Colonic mucosa (tissue), 4 donors: Measurements from ENCODE around the gene MINK1. TPM values are rescaled to one million over a fixed set of nuclear protein-coding genes. Genes with fewer than 3 reads are reported as not detected.
"Not testable (repeated sequence)": the region's sequence is repeated elsewhere in the genome, so short reads cannot be mapped to it uniquely, and the experiment has no call there.

Experiments used
- DNase-seq: peaks from one replicate; pipeline ENCODE4 v3.0.0-alpha.2; 2020
- H3K27ac ChIP-seq: fragments of 200-600 bp; one replicate; pipeline ENCODE4 v1.8.0; 2021
- H3K27me3 ChIP-seq: fragments of 200-600 bp; one replicate; pipeline ENCODE4 v1.8.0; 2021
- H3K36me3 ChIP-seq: fragments of 200-600 bp; one replicate; pipeline ENCODE4 v1.8.0; 2021
- H3K4me1 ChIP-seq: fragments of 200-600 bp; one replicate; pipeline ENCODE4 v1.8.0; 2021; ENCODE audit warnings: mild to moderate bottlenecking
- H3K4me3 ChIP-seq: fragments of 200-600 bp; one replicate; pipeline ENCODE4 v1.8.0; 2021
- H3K9ac ChIP-seq, 2 donors: one replicate each; pipeline ENCODE4 v1.7.0; 2013; ENCODE audit warnings: control low read depth in 2 of 2, low read depth in 2 of 2, low read length in 2 of 2
- H3K9me3 ChIP-seq: fragments of 200-600 bp; one replicate; pipeline ENCODE4 v1.8.0; 2021
- intact Hi-C: fragments of 100-400 bp; cut with DNase I; formaldehyde crosslinking; loops from one replicate; pipeline ENCODE4 v1.14.1; 2022
- total RNA-seq, 2 donors: library from RNA; stranded (reverse); fragmentation: NEBNext Ultra II Directional in 1 of 2; extraction: Animal tissue kit (Norgen Biotek cat#: 25700) in 1 of 2; gene quantifications; one replicate each; pipeline ENCODE4 v1.2.1, GENCODE V29; 2021
- TF ChIP-seq, protein P1 (sequence below): fragments of 200-600 bp; IDR thresholded peaks from one replicate; pipeline ENCODE4 v1.8.0; 2022; ENCODE audit warnings: antibody characterized with exemption, mild to moderate bottlenecking
- donor health status: healthy.
- donor health status: DM: no; HTN: no; CAD: no.
- donor health status: DM: no; HTN: no; CAD: no.

The MINK1 gene
- total RNA-seq, 2 donors from 2014 or later = 172 to 215 TPM

DNA sequence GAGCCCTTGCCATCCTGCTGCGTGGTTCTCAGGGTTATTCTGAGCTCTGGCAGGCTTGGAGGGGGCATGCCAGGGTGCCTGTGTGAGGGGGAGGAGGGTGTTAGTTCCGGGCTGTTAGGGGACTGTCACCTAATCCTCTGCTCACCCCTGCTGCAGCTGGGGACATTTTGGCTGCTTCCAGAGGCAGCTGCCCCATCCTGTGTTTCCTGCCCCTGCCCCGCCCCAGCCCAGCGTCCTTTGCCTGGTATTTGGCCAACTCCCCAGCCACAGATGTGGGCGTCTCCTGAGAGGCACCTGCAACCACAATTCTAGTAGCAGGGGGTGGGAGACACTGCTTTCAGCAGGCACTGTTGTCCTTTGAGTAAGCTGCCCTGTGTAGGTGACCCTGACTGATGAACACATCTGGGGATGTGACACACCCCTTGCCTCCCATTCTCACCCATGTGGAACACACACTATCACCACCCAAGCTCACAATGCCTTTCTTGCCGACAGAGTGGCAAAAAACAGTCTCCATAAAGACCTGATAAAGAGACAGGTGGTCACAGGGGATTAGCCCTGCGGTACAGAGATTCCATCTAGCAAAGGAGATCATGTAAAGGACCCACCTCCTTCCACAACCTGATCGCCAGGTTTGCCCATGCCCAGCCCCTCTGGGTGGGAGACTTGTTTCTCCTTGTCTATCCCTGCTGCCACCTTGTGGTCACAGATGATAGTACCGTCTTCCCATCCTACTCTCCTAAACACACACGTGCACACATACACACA is 70.1 kb downstream of the MINK1 start, which contains the start of gene CHRNE:
CHRNE (minus strand) TSS at position 48 of the 768 bp plus-strand sequence; CDS start at position 13, 35 bp downstream.
- Histone ChIP-seq H3K4me3 (no peak within 1 kb of the TSS), H3K36me3 (no peaks in the 10 kb centered on the region), H3K27ac (no peak within 1 kb of the TSS), H3K27me3 (peaks cover 3% of the 10 kb centered on the region), H3K9me3 (no peaks in the 10 kb centered on the region), H3K4me1 (peaks cover 14% of the 10 kb centered on the region), H3K9ac (peak within 1 kb of the TSS in 1 of 2 donors; percentile 40)
- intact Hi-C loops = loop anchor here (5.0 kb wide), 1 partner anchor 69 kb away; no protein-coding TSS in a partner anchor
- DNase-seq = peak; percentile 92
- TF ChIP-seq, protein P1, sequence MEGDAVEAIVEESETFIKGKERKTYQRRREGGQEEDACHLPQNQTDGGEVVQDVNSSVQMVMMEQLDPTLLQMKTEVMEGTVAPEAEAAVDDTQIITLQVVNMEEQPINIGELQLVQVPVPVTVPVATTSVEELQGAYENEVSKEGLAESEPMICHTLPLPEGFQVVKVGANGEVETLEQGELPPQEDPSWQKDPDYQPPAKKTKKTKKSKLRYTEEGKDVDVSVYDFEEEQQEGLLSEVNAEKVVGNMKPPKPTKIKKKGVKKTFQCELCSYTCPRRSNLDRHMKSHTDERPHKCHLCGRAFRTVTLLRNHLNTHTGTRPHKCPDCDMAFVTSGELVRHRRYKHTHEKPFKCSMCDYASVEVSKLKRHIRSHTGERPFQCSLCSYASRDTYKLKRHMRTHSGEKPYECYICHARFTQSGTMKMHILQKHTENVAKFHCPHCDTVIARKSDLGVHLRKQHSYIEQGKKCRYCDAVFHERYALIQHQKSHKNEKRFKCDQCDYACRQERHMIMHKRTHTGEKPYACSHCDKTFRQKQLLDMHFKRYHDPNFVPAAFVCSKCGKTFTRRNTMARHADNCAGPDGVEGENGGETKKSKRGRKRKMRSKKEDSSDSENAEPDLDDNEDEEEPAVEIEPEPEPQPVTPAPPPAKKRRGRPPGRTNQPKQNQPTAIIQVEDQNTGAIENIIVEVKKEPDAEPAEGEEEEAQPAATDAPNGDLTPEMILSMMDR = peak; percentile 67

GRCh38 chr17:4906642-4907041 is 73.5 kb downstream of the MINK1 start:
- H3K4me1 ChIP-seq, H3K27ac ChIP-seq, H3K27me3 ChIP-seq, H3K4me3 ChIP-seq, intact Hi-C loops, H3K9ac ChIP-seq, DNase-seq, H3K36me3 ChIP-seq, H3K9me3 ChIP-seq: not testable (repeated sequence)

DNA sequence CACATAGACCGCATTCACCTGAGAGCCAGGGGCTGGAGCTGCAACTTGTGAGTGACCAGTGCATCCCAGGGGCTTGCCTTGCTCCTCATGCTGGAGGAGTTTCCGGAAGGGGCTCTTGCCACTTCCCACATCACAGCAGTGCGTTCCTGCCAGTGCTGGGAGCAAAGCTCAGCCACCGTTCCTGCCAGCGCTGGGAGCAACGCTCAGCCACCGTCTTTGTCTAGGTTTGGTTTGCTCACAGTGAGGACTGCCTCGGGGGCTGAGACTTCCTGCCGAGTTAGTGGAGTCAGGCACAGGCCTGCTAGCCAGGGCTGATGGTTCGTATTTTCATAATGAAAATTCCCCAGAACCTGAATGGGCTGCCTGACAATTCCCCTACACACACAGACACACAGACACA is 75.2 kb downstream of the MINK1 start:
- Histone ChIP-seq H3K4me3 (no peak overlapping the region), H3K4me1 (no peaks in the 10 kb centered on the region), H3K9me3 (no peaks in the 10 kb centered on the region), H3K36me3 (no peaks in the 10 kb centered on the region), H3K9ac (no peak overlapping the region), H3K27me3 (no peaks in the 10 kb centered on the region), H3K27ac (no peak overlapping the region)
- DNase-seq = no peak
- intact Hi-C loops = no loop called here
- TF ChIP-seq, protein P1 = no peak

DNA sequence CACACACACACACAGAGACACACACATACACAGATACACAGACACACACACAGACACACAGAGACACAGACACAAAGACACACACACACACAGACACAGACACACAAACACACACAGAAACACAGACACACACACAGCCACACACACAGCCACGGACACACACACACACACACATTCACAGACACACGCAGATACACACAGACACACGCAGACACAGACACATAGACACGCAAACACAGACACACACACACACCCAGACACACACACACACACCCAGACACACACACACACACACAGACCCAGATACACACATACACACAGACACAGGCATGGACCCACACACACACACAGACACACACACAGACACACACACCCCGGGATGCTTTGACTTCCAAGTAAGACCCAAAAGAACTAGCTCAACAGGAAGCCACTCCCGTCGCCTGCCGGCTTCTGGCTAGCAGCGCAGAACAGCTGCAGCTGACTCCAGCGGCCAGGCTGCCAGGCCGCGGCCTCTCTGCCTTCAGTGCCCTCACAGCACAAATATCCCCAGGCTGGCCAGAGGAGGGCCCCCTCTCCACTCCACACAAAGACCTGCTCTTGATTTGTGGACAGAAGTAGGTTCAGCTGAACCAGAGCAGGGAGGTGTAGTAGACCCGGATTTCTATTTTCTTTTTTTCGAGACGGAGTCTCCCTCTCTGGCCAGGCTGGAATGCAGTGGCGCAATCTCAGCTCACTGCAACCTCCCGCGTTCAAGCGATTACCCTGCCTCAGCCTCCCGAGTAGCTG is 75.8 kb downstream of the MINK1 start:
- H3K4me1 ChIP-seq = no peaks in the 10 kb centered on the region
- intact Hi-C loops = no loop called here
- H3K27ac ChIP-seq = no peak overlapping the region
- H3K9ac ChIP-seq = no peak overlapping the region
- H3K27me3 ChIP-seq = no peaks in the 10 kb centered on the region
- H3K9me3 ChIP-seq = no peaks in the 10 kb centered on the region
- DNase-seq = peak; percentile 87
- no peaks in the 10 kb centered on the region for H3K36me3 ChIP-seq
- TF ChIP-seq, protein P1 = peak; percentile 79
- no peak overlapping the region for H3K4me3 ChIP-seq

- TF ChIP-seq, protein P1 = no peak
- H3K36me3 ChIP-seq = no peaks in the 10 kb centered on the region
- H3K27ac ChIP-seq = no peak overlapping the region
- intact Hi-C loops = loop anchor here (10.0 kb wide), 1 partner anchor 141 kb away; no protein-coding TSS in a partner anchor
- H3K4me3 ChIP-seq = no peak overlapping the region
- H3K9ac ChIP-seq = no peak overlapping the region
- DNase-seq = no peak
- H3K4me1 ChIP-seq = no peaks in the 10 kb centered on the region
- no peaks in the 10 kb centered on the region for H3K27me3 ChIP-seq
- no peaks in the 10 kb centered on the region for H3K9me3 ChIP-seq
These were observed 80.9 kb downstream of the MINK1 start for GRCh38 chr17:4913994-4914393.

GRCh38 chr17:4914551-4914950 is 81.4 kb downstream of the MINK1 start:
- H3K36me3 ChIP-seq, DNase-seq, H3K4me1 ChIP-seq, H3K27me3 ChIP-seq, H3K27ac ChIP-seq, H3K4me3 ChIP-seq, H3K9ac ChIP-seq, H3K9me3 ChIP-seq: not testable (repeated sequence)
- intact Hi-C loops = loop anchor here (10.0 kb wide), 1 partner anchor 140 kb away; no protein-coding TSS in a partner anchor
